Measurements from ENCODE around the gene SERPINA10.
"Not testable (repeated sequence)": the region's sequence is repeated elsewhere in the genome, so short reads cannot be mapped to it uniquely, and the experiment has no call there.

- not testable (repeated sequence) for TF ChIP-seq CTCF, POLR2A, EP300 (IDR thresholded peaks at IDR 0.05)
Observed at GRCh38 chr14:94268582-94268981, 24.5 kb downstream of the SERPINA10 start.

All from ovary (tissue), 3 donors.